Aorta (tissue), 5 donors: ENCODE results near the gene SORBS1. TPM values are rescaled to one million over a fixed set of nuclear protein-coding genes. Genes with fewer than 3 reads are reported as not detected.
A peak's percentile ranks its signal among the peaks of the same experiment; 100 is the strongest.

ENCODE experiments used
- ATAC-seq: fragments of 200-7000 bp; cut with Tn5 transposase; one replicate; pipeline ENCODE4 v1.9.1; 2022; ENCODE audit warnings: moderate library complexity; ENCODE audit not compliant: low FRiP score
- DNase-seq, 2 donors: peaks; one replicate each; pipeline ENCODE4 v3.0.0-alpha.2; 2020
- H3K27ac ChIP-seq, 2 donors: one replicate each; pipeline ENCODE4 v1.5.1; 2013; ENCODE audit warnings: low read length in 2 of 2, mild to moderate bottlenecking in 2 of 2, moderate library complexity in 2 of 2, control low read depth in 1 of 2, inconsistent platforms in 1 of 2, low read depth in 1 of 2
- H3K27me3 ChIP-seq, 2 donors: one replicate each; pipeline ENCODE4 v1.6.1; 2013; ENCODE audit warnings: control low read depth in 1 of 2, low read length in 1 of 2, mild to moderate bottlenecking in 1 of 2, moderate library complexity in 1 of 2; ENCODE audit not compliant: insufficient read depth in 2 of 2, control insufficient read depth in 1 of 2
- H3K36me3 ChIP-seq, 2 donors: one replicate each; pipeline ENCODE4 v1.6.1; 2013; ENCODE audit warnings: control low read depth in 1 of 2, low read length in 1 of 2, mild to moderate bottlenecking in 1 of 2; ENCODE audit not compliant: insufficient read depth in 2 of 2, control insufficient read depth in 1 of 2
- H3K4me1 ChIP-seq, 2 donors: one replicate each; pipeline ENCODE4 v1.6.1; 2013; ENCODE audit warnings: low read length in 2 of 2, control low read depth in 1 of 2, mild to moderate bottlenecking in 1 of 2, moderate library complexity in 1 of 2; ENCODE audit not compliant: insufficient read depth in 2 of 2, control insufficient read depth in 1 of 2
- H3K4me3 ChIP-seq, 2 donors: one replicate each; pipeline ENCODE4 v1.5.1; 2013; ENCODE audit warnings: low read length in 2 of 2, control low read depth in 1 of 2, mild to moderate bottlenecking in 1 of 2
- H3K9me3 ChIP-seq: one replicate; pipeline ENCODE4 v1.6.1; 2013; ENCODE audit warnings: mild to moderate bottlenecking, low read length; ENCODE audit not compliant: control insufficient read depth
- WGBS, 2 donors: extraction: QIAGEN DNeasy Blood & Tissue Kit; methylation state at CpG; one replicate each; pipeline ENCODE4 v1.1.7; 2013; 5-methylcytosine and 5-hydroxymethylcytosine counted together
- intact Hi-C, 2 donors: fragments of 100-400 bp; cut with DNase I; formaldehyde crosslinking; loops; one replicate each; pipeline versions ENCODE4 v1.14.2 to v1.15.0; 2022
- polyA plus RNA-seq, 2 donors: library from polyadenylated mRNA; stranded (reverse); fragments of 200-250 nt; gene quantifications; one replicate each; pipeline ENCODE4 v1.2.3, GENCODE V29; 2013
- total RNA-seq, 2 donors: library from RNA; stranded (reverse); fragmentation: NEBNext Ultra II Directional; extraction: Animal tissue kit (Norgen Biotek cat#: 25700); gene quantifications; one replicate each; pipeline ENCODE4 v1.2.1, GENCODE V29; 2021
- donor health status: healthy with polysubstance abuse.
- donor health status: Bipolar disorder and iron deficiency.
- donor health status: DM: no; HTN: no; CAD: no.
- donor health status: DM: no; HTN: no; CAD: no.
- donor health status: DM: yes; HTN: yes; CAD: no.

Gene SORBS1
- total and polyA plus RNA-seq, 4 donors, result 371 to 1,478 (median 482) TPM

GRCh38 chr10:95408148-95408960 is 152.8 kb downstream of the SORBS1 start:
- WGBS, 2 donors, result 54 to 56% methylated on average over 7 of the region's 7 CpGs
- ATAC-seq, result peak; percentile 67
- H3K36me3 ChIP-seq, result peaks cover 4 to 18% of the 10 kb centered on the region in 2 donors
- no peak overlapping the region for H3K4me3 ChIP-seq
- intact Hi-C loops, result loop anchor here in 1 of 2 donors (5.0 kb wide), 1 partner anchor 39 kb away; no protein-coding TSS in a partner anchor
- H3K27me3 ChIP-seq, result no peaks in the 10 kb centered on the region
- peak overlapping the region; percentile 80 to 98 for H3K27ac ChIP-seq
- no peaks in the 10 kb centered on the region for H3K9me3 ChIP-seq
- no peak for DNase-seq
- H3K4me1 ChIP-seq, result peaks cover 8% of the 10 kb centered on the region in 2 donors

GRCh38 chr10:95407546-95407945 is 153.6 kb downstream of the SORBS1 start:
- peaks cover 5 to 8% of the 10 kb centered on the region in 2 donors for H3K4me1 ChIP-seq
- WGBS, 2 donors, result 71 to 72% methylated on average over 7 of the region's 7 CpGs
- intact Hi-C loops, result loop anchor here in 1 of 2 donors (5.0 kb wide), 1 partner anchor 40 kb away; no protein-coding TSS in a partner anchor
- ATAC-seq (no peak), DNase-seq (no peak)
- peak overlapping the region; percentile 80 to 98 for H3K27ac ChIP-seq
- no peaks in the 10 kb centered on the region for H3K9me3 ChIP-seq
- no peak overlapping the region for H3K4me3 ChIP-seq
- peaks cover 6 to 15% of the 10 kb centered on the region in 2 donors for H3K36me3 ChIP-seq
- no peaks in the 10 kb centered on the region for H3K27me3 ChIP-seq

- Histone ChIP-seq H3K36me3 (peaks cover 6 to 15% of the 10 kb centered on the region in 2 donors), H3K27ac (peak overlapping the region; percentile 77 to 83), H3K9me3 (no peaks in the 10 kb centered on the region), H3K4me3 (no peak overlapping the region), H3K4me1 (peaks cover 5 to 8% of the 10 kb centered on the region in 2 donors), H3K27me3 (no peaks in the 10 kb centered on the region)
- ATAC-seq, result peak; percentile 77
- intact Hi-C loops, result loop anchor here in 1 of 2 donors (5.0 kb wide), 1 partner anchor 41 kb away; no protein-coding TSS in a partner anchor
- DNase-seq, result peak; percentile 88 to 89
- WGBS, 2 donors, result 3 to 6% methylated on average over 11 of the region's 11 CpGs
Measured at GRCh38 chr10:95406651-95407280, 154.4 kb downstream of the SORBS1 start.

GRCh38 chr10:95405655-95406054 is 155.5 kb downstream of the SORBS1 start:
- intact Hi-C loops, result loop anchor here in 1 of 2 donors (5.0 kb wide), 1 partner anchor 42 kb away; no protein-coding TSS in a partner anchor
- ATAC-seq (no peak), DNase-seq (no peak)
- peaks cover 5 to 6% of the 10 kb centered on the region in 2 donors for H3K4me1 ChIP-seq
- H3K4me3 ChIP-seq, result no peak overlapping the region
- H3K27ac ChIP-seq, result peak overlapping the region; percentile 69 to 70
- WGBS, 2 donors, result 95% methylated on average over 2 of the region's 2 CpGs
- peaks cover 6 to 13% of the 10 kb centered on the region in 2 donors for H3K36me3 ChIP-seq
- H3K27me3 ChIP-seq, result no peaks in the 10 kb centered on the region
- H3K9me3 ChIP-seq, result no peaks in the 10 kb centered on the region

GRCh38 chr10:95404864-95405263 is 156.3 kb downstream of the SORBS1 start:
- ATAC-seq, result no peak
- peaks cover 11 to 16% of the 10 kb centered on the region in 2 donors for H3K36me3 ChIP-seq
- intact Hi-C loops, result loop anchor here in 1 of 2 donors (5.0 kb wide), 1 partner anchor 42 kb away; no protein-coding TSS in a partner anchor

GRCh38 chr10:95404462-95404858 is 156.7 kb downstream of the SORBS1 start:
- Histone ChIP-seq H3K4me1 (peaks cover under 1 to 6% of the 10 kb centered on the region in 2 donors), H3K27me3 (no peaks in the 10 kb centered on the region), H3K9me3 (no peaks in the 10 kb centered on the region), H3K36me3 (peaks cover 11 to 16% of the 10 kb centered on the region in 2 donors), H3K27ac (peak overlapping the region in 1 of 2 donors; percentile 64), H3K4me3 (no peak overlapping the region)
- DNase-seq, result no peak
- intact Hi-C loops, result no loop called here
- WGBS, 2 donors, result 84 to 86% methylated on average over 7 of the region's 7 CpGs
- no peak for ATAC-seq

More at GRCh38 chr10:95404864-95405263, 156.3 kb downstream of the SORBS1 start:
- DNase-seq, result no peak
- no peak overlapping the region for H3K4me3 ChIP-seq
- H3K27ac ChIP-seq, result peak overlapping the region in 1 of 2 donors; percentile 64
- 71 to 83% methylated on average over 1 of the region's 1 CpG for WGBS, 2 donors
- peaks cover 5 to 6% of the 10 kb centered on the region in 2 donors for H3K4me1 ChIP-seq
- no peaks in the 10 kb centered on the region for H3K27me3 ChIP-seq
- H3K9me3 ChIP-seq, result no peaks in the 10 kb centered on the region

GRCh38 chr10:95403700-95404461 is 157.3 kb downstream of the SORBS1 start:
- WGBS, 2 donors, result 78 to 82% methylated on average over 8 of the region's 8 CpGs
- Histone ChIP-seq H3K36me3 (peaks cover 16 to 17% of the 10 kb centered on the region in 2 donors), H3K9me3 (no peaks in the 10 kb centered on the region), H3K27me3 (no peaks in the 10 kb centered on the region), H3K4me3 (no peak overlapping the region), H3K4me1 (peaks cover 0 to 6% of the 10 kb centered on the region in 2 donors), H3K27ac (peak overlapping the region; percentile 33 to 62)
- DNase-seq (no peak), ATAC-seq (no peak)
- intact Hi-C loops, result no loop called here
